Measurements from ENCODE around the gene LOC128125822.

GRCh38 chr6:63533952-63534351 lies 38.3 kb upstream of the LOC128125822 start:
- TF ChIP-seq CTCF (IDR thresholded peaks at IDR 0.05) (no peak), POLR2A (IDR thresholded peaks at IDR 0.05) (no peak)

Data from lower leg skin (tissue), 3 donors.